Thyroid gland (tissue), 4 donors: ENCODE data around the gene ZAP70.

Experiments used
- CTCF ChIP-seq, 6 experiments: fragments of 200-600 bp in 3 of 6; fragments of 450-650 bp in 3 of 6; sonication (generic) in 3 of 6; IDR thresholded peaks; one replicate each; pipeline ENCODE4 v1.5.1; 2016 to 2019; ENCODE audit warnings: antibody characterized with exemption in 6 of 6, mild to moderate bottlenecking in 2 of 6, inconsistent platforms in 1 of 6, moderate library complexity in 1 of 6
- POLR2A ChIP-seq, 2 donors: fragments of 450-650 bp; IDR thresholded peaks; one replicate each; pipeline ENCODE4 v1.6.1; 2017; ENCODE audit warnings: antibody characterized with exemption in 2 of 2, mild to moderate bottlenecking in 2 of 2, moderate library complexity in 1 of 2

DNA sequence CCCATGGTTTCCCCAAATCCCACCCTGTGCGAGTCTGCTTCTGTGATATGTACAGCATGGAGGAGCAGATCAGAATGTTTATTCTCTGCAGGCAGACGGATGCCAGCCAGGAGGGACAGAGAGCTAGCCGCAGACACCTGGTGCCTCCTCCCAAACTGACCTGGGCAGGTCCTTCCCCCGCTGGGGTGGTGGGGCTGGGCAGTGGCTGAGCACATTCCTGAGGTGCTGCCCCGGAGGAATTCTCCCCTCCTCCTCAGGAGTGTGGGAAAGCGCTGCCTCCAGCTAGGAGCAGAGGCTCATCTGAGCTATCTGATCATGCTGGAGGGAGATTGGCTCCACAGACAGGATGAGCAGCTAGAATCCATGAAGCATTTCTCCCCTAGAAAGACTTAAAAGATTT is 22.2 kb upstream of the ZAP70 start:
- TF ChIP-seq CTCF (IDR thresholded peaks at IDR 0.05) (no peak), POLR2A (IDR thresholded peaks at IDR 0.05) (no peak)
